GM18526 (cell line): ENCODE data around the gene IMPDH1.

ENCODE experiments used
- POLR2A ChIP-seq: IDR thresholded peaks from 3 replicates; pipeline ENCODE4 v1.6.1; 2011; ENCODE audit not compliant: insufficient read length; ENCODE audit errors: extremely low read depth

Gene IMPDH1

GRCh38 chr7:128385988-128386925 lies 23.5 kb downstream of the IMPDH1 start:
- TF ChIP-seq POLR2A, result no peak

DNA sequence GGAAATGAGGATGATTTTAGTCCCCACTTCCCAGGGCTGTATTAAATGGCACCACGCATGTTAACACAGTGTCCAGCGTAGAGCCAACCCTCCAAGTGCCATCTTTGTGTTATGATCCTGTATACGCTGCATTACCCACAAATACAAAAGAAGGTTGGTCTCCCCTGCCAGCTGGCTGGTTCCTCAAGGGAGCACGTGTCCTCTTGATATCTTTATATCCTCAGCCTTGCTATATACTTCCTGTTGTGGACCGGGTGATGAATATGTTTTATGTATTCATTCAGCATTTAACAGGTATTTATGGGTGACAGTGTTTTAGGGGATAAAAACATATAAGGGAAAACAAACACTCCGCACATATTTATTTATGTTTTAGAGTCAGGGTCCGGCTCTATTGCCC lies 25.1 kb downstream of the IMPDH1 start:
- no peak for TF ChIP-seq POLR2A

DNA sequence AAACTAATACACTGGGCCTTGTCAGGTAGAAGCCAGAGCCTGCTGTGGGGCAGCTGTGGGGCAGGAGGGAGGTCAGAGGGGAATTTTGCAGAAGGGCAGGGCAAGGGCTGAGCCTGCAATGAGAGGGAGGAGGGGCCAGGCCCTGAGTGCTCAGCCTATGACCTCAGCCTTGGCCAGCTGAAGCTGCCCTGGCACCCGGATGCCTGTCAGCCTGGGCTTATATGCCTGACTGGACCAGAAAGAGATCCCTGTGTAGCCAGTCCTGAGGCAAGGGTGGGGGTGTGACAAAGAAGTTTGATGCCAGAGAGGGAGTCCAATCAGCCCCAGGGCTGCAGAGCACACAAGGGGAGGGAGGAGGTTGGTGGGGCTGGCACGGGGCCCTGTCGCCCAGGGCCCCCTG lies 26.0 kb downstream of the IMPDH1 start:
- no peak for TF ChIP-seq POLR2A

DNA sequence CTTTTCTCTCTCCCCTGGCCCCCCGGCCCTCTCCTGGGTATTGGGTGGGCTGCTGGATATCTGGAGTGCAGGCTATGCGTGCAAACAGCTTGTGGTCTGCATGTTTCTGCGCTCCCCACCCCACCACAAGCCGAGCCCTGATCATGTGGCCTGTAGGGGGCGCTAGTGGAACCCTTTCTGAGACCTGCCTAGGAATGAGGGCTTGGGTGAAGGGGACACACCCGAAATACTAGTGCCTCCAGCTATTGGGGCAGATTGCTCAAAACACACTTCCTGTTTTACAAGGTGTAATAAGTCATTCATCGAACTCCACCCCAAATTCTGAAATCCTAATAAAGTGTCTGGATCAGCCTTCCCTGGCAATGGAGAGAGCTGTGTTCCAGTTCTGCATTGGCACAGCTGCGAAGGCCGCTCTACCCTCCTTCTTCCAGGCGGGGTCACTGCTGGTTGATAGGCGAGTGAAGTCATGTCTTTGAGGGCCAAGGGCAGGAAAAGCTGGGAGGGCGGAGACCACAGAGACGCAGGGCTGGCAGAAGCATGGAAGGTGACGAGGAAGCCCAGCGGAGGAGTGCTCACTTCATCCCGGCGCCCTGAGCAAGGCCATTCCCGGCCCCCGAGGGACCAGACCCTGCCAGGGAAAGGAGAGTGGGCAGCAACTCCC lies 28.5 kb downstream of the IMPDH1 start:
- TF ChIP-seq POLR2A, result no peak

GRCh38 chr7:128380483-128381106 lies 29.2 kb downstream of the IMPDH1 start:
- no peak for TF ChIP-seq POLR2A

- no peak for TF ChIP-seq POLR2A
Measured at GRCh38 chr7:128379900-128380479, 29.8 kb downstream of the IMPDH1 start.

DNA sequence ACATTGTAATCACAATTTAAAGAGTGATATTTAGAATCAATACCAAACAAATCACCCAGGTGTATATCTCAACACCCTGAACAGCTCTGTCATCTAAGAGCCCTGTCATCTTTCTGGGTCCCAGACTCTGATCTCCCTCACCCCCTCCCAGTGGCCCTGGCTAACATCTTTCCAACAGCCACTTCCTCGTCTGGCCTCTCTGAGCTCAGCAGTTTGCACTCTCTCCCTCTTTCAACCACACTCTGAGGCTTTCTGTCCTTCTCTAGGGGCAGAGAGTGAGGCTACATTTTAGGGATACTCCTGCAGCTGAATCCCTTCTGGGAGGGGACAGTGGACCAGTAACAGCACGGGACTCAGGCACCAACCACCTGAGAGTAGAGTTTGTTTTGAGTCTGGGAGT lies 31.1 kb downstream of the IMPDH1 start:
- TF ChIP-seq POLR2A, result no peak

DNA sequence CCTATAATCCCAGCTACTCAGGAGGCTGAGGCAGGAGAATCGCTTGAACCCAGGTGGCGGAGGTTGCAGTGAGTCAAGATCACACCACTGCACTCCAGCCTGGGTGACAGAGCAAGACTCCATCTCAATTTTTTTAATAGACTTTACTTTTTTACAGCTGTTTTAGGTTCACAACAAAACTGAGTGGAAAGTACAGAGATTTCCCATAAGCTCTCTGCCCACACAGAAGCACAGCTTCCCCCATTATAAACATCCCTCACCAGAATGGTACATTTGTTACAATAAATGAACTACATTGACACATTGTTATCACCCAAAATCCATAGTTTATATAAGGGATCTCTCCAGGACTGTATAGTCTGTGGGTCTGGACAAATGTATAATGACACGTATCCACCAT lies 33.7 kb downstream of the IMPDH1 start:
- no peak for TF ChIP-seq POLR2A

GRCh38 chr7:128374041-128374440 lies 35.7 kb downstream of the IMPDH1 start:
- no peak for TF ChIP-seq POLR2A

- TF ChIP-seq POLR2A, result no peak
Measured at GRCh38 chr7:128373606-128374005, 36.2 kb downstream of the IMPDH1 start.

GRCh38 chr7:128370491-128370890 lies 39.3 kb downstream of the IMPDH1 start:
- no peak for TF ChIP-seq POLR2A

- TF ChIP-seq POLR2A, result no peak
Measured at GRCh38 chr7:128366986-128367385, 42.8 kb downstream of the IMPDH1 start.

DNA sequence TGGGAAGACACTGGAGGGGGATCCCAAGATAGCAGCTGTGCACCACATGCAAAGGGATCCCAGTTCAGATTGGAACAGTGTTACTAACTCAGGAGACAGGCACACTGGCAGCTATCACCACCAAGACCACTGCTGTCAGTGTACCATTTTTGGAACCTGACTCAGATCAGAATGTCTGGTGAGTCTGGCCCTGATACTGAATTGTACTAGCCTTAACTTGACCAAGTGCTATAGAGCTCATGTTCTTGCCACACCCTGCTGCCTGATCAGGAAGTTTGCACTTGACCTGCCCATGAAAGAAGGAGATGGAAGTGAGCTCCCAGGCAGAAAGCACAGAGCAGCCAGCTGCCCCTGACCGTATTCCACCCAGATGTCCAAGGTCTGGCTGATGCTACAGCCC lies 43.5 kb downstream of the IMPDH1 start:
- no peak for TF ChIP-seq POLR2A

- no peak for TF ChIP-seq POLR2A
Measured at GRCh38 chr7:128365432-128365831, 44.4 kb downstream of the IMPDH1 start.

GRCh38 chr7:128364166-128364870 lies 45.5 kb downstream of the IMPDH1 start:
- no peak for TF ChIP-seq POLR2A
